HTERT RPE-1 (cell line): ENCODE measurements around the gene SCRT2.
"Not testable (repeated sequence)": the region's sequence is repeated elsewhere in the genome, so short reads cannot be mapped to it uniquely, and the experiment has no call there.

Experiments
- in situ Hi-C: fragments of 300-500 bp; cut with MboI; formaldehyde crosslinking; loops from 4 replicates; pipeline ENCODE4 v1.14.3; 2020; ENCODE audit warnings: low sequenced_read_pairs

The SCRT2 gene

DNA sequence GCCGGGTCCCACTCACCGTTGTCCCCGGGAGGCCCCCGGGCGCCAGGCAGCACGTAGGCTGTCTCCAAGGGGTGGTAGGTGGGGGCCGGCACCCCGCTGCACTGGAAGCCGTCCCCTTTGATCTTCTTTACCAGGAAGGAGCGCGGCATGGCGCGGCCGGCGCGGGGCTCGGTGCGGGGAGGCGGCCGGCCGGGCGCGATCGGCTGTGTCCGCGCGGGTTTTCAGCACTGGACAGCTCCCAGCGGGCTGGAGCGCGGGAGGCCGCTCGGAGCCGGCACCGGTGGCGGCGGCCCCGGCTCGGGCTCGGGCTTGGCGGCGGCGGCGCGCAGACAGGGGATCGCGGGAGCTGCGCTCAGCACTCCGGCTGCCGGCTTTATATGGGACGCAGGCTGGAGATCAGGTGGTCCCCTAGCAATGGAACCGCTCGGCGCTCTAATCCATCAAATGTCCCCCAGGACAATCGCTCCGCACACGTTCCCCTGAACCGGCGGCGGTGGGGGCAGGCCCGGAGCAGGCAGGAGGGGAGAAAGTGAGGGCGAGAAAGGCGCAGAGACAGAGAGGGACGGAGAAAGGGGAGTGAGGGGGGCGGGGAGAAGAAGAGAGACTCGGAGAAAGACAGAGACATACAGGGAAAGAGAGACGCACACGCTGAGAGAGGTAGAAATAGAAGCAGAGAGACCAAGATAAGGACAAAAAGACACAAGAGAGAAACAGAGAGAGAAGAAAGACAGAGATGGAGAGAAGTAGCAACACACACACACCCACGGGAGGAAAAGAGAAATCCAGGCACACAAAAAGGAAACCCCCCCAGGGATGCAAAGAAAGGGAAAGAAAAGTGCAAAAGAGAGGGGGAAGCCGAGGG lies at the start of gene SCRT2:
Gene SCRT2 (minus strand): TSS at position 350 of the 862 bp plus-strand sequence. CDS start 201 bp downstream, at position 149.
- in situ Hi-C loops = no loop called here

DNA sequence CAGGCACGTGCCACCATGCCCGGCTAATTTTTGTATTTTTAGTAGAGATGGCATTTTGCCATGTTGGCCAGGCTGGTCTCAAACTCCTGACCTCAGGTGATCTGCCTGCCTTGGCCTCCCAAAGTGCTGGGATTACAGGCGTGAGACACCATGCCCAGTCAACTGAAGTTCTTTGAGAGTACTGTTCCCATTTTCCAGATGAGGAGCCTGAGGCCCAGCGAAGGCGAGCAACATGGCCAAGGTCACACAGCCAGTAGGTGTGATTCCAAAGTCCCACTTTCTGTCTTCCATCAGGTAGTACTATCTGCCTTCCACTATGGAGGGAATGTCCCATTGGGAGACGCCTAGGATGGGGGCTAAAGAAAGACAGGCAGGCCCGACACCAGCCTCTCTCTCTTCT lies 49.2 kb upstream of the SCRT2 start:
- in situ Hi-C loops = not testable (repeated sequence)

- in situ Hi-C loops = no loop called here
Measured at GRCh38 chr20:723756-724155, 48.2 kb upstream of the SCRT2 start.

- in situ Hi-C loops = no loop called here
Measured at GRCh38 chr20:722822-723644, 47.4 kb upstream of the SCRT2 start.

GRCh38 chr20:721876-722275 lies 46.3 kb upstream of the SCRT2 start:
- in situ Hi-C loops = no loop called here

DNA sequence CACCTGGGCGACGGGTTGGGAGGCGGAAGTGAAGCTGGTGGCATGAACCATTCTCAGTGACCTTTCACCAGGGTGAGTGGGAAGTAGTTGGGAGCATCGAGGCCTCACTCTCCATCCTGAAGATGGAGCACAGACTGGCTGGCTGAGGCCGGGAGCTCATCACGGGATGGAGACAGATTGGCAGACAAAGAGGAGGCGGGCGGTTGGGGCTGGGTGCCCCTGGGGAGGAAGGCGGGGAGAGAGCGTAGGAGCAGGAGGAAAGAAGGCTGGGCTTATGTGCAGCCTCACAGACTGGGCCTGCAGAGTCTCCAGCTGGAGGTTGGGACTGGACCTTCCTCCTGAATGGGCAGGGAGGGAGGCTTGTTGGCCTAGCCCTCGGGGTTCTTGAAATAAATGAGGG lies 44.2 kb upstream of the SCRT2 start:
- in situ Hi-C loops = no loop called here

GRCh38 chr20:719068-719467 lies 43.5 kb upstream of the SCRT2 start:
- in situ Hi-C loops = no loop called here

- in situ Hi-C loops = no loop called here
Measured at GRCh38 chr20:717832-718231, 42.2 kb upstream of the SCRT2 start.

DNA sequence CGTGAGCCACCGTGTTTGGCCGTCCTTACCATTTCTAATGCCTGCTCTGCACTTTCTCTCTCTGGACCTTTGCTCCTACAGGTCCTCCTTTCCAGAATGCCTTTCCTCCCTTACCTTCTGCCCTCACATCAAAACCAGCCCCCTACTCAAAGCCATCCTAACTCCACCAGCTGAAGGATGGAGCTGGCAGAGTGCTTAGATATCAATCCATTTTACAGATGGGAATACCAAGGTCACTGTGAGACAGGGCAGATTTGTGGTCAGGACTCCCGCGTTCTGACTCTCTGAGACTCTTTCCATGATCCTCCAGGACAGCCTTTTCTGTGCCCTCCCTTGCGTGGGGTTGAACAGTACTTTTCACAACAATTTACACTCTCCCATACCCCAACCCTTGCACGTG lies 41.7 kb upstream of the SCRT2 start:
- in situ Hi-C loops = no loop called here

- in situ Hi-C loops = no loop called here
Measured at GRCh38 chr20:714453-714852, 38.9 kb upstream of the SCRT2 start.

GRCh38 chr20:711576-711975 lies 36.0 kb upstream of the SCRT2 start:
- in situ Hi-C loops = no loop called here

GRCh38 chr20:710780-711450 lies 35.3 kb upstream of the SCRT2 start:
- in situ Hi-C loops = no loop called here

GRCh38 chr20:709991-710779 lies 34.6 kb upstream of the SCRT2 start:
- in situ Hi-C loops = no loop called here

- in situ Hi-C loops = no loop called here
Measured at GRCh38 chr20:709423-709822, 33.8 kb upstream of the SCRT2 start.

- in situ Hi-C loops = no loop called here
Measured at GRCh38 chr20:708956-709355, 33.4 kb upstream of the SCRT2 start.

DNA sequence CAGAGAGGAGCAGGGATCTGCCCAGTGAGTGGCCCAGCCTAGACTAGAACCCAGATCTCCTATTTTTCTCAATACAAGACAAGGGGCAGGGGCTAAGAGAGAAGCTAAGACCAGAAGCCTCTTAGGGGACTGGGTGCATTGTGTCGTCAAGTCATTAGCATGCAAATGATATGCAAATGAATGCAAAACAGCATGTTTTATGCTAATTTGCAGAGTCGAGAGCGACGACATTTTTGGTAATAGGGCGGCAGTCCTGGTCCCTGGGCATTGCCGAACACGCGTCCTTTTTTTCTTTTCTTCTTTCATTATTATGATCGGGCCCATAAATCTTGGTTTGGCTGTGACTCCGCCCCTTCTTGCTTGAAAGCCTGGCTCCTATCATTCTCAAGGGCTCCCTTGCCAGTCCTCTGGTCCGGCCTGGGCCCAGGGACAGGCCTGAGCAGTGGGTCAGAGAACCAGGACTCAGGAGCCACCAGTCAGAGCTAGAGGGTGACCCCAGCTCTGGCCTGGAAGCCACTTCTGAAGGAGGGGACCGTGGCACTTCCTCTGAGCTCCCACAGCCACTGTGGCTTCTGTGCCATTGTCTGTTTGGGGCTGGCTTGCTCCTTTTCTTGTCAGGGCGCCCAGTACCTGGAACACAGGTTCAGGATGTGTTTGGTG lies 32.0 kb upstream of the SCRT2 start:
- in situ Hi-C loops = no loop called here

- in situ Hi-C loops = no loop called here
Measured at GRCh38 chr20:706366-706885, 30.8 kb upstream of the SCRT2 start.

DNA sequence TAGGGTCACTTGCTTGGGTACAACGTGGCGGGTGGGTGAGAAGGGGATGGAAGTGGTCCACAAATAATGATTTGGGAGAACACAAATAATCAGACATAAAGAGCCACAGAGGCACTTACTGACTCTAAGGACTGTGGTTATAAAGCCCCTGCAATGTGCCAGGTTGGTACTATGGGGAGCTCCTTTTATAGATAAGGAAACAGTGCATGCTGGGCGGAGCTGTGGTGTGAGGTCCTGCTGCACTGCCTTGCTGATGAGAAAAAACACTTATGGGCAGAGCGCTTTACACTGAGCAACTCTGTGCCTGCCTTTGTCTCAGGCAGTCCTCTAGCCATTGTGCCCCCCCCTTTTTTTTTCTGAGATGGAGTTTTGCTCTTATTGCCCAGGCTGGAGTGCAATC lies 29.1 kb upstream of the SCRT2 start:
- in situ Hi-C loops = no loop called here

DNA sequence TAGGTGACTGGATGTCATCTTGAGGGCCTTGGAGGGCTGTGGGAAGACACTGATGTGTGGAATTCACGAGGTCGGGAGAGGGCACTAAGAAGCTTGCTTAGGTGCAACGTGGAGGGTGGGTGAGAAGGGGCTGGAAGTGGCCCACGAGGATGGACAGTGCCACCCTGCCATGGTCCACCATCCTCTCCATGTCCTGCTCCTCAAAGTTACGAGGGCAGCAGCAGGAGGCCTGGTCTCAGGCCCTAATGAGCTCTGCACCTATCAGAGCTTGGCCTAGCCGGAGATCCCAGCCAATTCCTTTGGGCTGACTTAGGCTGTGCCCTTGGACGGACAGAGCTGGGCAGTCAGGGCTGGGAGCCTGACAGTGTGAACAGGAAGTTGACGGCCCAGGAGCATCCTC lies 27.8 kb upstream of the SCRT2 start:
- in situ Hi-C loops = no loop called here

GRCh38 chr20:703006-703405 lies 27.4 kb upstream of the SCRT2 start:
- in situ Hi-C loops = no loop called here
